Liver (tissue), 2 donors: ENCODE measurements around the gene CITED2.

Source experiments
- JUND ChIP-seq, 2 donors: IDR thresholded peaks; 2 replicates each; pipeline ENCODE4 v1.6.1; 2016; ENCODE audit warnings: antibody characterized with exemption in 2 of 2
- ZBTB33 ChIP-seq: IDR thresholded peaks from 2 replicates; pipeline ENCODE4 v1.6.1; 2016; ENCODE audit warnings: antibody characterized with exemption
- donor health status: healthy.

DNA sequence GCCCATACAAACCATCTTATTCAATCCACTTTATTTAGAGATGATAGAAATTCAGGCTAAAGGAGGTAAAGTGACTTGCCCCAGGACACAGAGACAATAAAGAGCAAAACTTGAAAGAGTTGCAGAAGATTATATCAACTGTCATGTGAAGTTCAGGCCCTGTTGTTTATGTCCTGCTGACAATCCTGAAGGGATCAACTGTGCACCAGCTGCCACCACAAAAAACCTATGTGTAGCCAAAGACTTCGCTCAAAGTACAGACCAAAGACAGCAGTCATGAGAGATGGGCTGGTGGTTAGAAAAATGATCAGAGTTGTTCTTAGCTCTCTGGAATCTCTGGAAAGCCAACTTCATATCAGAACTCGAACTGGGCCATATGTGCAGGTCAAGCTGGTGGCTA, 16.0 kb upstream of the CITED2 start:
- TF ChIP-seq JUND (IDR thresholded peaks at IDR 0.05) (no peak), ZBTB33 (no peak)
